Activated CD4-positive, alpha-beta T cell treated with anti-CD3 and anti-CD28 coated beads, Interleukin-2, Interleukin-4, amounts not matched to agents 100 ng/mL and 50 ng/mL, durations not matched to agents 16 hours and 8 hours (primary cell): ENCODE data around the gene C5orf58.

ENCODE experiments used
- DNase-seq: peaks from one replicate; pipeline ENCODE4 v3.0.0-alpha.2; 2020; ENCODE audit warnings: low spot score

Gene C5orf58

GRCh38 chr5:170283296-170283695 lies 50.5 kb downstream of the C5orf58 start:
- DNase-seq, result no peak

GRCh38 chr5:170284231-170284630 lies 51.4 kb downstream of the C5orf58 start:
- DNase-seq, result no peak

- DNase-seq, result no peak
Observed at GRCh38 chr5:170285181-170285580, 52.4 kb downstream of the C5orf58 start.

DNA sequence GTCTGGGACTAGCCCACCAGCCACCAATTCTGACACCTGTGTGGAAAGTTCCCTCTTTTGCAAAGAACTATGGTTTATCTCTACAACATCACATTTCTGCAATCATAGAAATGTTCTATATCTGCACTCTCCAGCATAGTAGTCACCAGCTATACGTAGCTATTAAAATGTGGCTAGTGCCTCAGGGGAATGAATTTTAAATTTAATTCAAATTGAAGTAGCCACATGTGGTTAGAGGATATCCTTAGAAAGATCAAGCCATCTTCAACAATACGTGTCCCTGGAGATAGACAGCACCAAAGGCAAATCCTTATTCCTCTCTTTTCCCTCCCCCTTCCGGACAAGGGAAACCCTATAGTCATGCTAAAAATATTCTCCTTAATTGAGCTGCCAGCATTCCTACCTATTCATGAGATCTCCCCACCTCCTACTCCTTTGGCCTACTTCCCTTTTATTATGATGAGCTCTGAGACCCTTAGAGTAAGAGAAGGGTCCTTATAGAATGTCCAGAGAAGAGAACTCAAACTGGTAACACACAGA lies 53.7 kb downstream of the C5orf58 start:
- no peak for DNase-seq

DNA sequence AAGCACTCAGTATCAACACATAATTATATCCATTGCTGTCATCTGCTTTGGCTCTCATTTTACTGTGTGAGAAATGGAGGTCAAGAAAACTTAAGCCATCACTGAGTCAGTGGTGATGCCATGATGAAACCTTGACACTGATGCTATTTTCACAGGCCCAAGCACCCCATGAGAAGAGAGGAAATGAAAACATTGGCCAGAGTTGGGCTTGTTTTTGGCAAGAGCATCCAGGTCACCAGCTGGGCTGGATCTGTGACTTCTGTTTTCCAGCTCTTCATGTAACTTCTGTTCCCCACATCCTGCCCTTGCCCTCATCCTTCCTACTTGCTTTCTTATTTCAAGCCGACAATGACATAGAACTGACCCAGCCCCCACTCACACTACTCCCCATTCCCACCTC lies 54.7 kb downstream of the C5orf58 start:
- no peak for DNase-seq

GRCh38 chr5:170288151-170288550 lies 55.4 kb downstream of the C5orf58 start:
- no peak for DNase-seq

GRCh38 chr5:170288551-170288950 lies 55.8 kb downstream of the C5orf58 start:
- DNase-seq, result no peak

DNA sequence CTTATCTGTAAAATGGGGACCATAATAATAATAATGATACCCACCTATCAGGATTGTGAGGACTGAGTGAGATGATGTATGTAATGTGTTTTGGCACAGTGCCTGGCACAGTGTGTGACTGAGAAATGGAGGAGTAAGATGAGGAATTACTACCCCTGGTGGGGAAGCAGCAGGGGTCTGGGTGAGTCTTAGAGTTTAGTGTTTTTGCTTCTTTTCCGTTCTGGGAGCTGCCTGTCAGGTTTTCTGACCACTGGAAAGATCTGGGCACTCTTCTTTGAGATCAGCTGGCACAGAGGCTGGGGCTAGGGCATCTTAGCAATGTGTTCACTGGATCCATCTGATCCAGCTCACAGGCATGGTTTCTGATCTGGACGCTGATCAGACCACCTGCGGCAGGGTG lies 56.3 kb downstream of the C5orf58 start:
- DNase-seq, result no peak

- no peak for DNase-seq
Observed at GRCh38 chr5:170289764-170290163, 57.0 kb downstream of the C5orf58 start.

DNA sequence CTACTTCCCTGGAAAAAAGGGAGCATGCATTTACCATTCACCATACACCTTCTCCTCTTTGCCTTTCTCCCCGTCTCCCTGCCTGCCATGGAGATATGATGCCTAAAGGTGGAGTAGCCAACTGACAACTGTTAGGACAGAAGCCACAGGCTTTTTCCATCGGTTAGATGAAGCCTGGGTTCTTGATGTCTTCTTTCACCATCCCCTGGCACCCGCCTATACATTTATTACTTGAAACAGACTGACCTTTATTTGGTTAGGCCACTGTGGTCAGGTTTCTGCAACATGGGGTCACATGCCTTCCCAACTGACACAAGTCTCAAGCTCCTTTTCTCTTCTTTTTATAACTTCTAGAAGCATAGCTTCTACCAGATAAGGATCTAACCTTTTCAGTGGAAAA lies 57.7 kb downstream of the C5orf58 start:
- no peak for DNase-seq

DNA sequence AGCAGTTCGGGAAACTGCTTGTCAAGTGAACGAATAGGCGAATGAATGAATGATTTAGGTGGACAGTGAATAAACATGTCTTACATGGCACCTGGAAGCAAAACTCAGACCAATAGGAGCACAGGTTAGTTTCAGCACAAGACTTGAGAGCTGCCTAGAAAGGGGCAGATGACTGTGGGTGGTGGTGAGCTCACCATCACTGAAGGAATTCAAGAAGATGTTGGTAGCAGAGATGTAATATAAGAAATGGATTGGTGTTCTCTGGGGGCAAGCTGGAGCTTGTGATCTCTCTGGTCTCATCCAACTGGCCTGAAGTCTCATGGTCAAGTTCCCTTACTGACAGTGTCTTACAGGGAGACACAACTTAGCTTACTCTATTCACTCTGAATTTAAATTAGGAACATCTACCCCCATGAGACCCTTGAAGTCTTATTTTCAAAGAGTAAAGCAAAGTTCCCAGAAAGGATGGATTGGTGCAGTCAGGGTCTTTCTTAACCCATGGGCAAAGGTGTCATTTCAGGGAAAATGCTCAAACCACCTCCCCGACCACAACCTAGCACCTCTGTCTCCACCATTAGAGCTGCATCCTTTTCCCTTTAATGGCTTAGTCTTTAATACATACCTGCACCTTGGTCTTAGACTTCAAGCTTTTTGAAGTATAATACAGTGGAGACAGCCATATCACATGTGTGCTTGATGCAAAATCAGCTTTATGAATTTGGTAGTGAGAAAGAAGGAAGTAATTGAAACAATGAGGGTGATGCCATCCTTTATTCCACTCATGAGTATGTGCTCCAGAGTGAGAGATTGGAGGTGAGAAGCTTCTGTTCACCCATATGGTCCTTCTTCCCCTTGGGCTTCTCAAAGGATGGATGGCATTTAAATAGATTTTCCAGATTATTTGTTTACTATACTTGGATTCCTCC lies 59.7 kb downstream of the C5orf58 start:
- DNase-seq, result no peak

- peak; percentile 74 for DNase-seq
Observed at GRCh38 chr5:170293273-170293672, 60.5 kb downstream of the C5orf58 start.

GRCh38 chr5:170294057-170294456 lies 61.3 kb downstream of the C5orf58 start:
- no peak for DNase-seq

DNA sequence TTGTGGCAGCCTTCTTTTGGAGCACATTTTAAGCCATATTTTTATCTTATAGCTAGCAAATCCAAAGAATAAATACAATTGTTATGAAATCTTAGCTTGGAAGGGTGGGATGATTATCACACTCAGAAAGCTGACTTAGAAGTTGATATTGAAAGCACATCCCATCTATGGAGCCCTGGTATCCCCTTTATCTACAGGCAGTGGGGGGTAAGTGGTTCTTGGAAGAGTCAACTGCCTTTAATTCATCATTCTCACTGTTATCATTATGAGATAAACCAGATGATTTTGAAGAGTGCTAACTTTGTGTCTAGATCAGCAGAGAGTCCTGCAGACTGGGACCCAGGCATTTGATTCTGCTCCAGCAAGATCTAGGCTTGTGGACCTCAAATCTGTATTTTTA lies 61.8 kb downstream of the C5orf58 start:
- no peak for DNase-seq
